NCI-H2227 treated with DMSO at 0.1 percent for 48 hours (cell line): ENCODE measurements around the gene ELK3.
"Not testable (repeated sequence)": the region's sequence is repeated elsewhere in the genome, so short reads cannot be mapped to it uniquely, and the experiment has no call there.

Experiments
- DNase-seq: peaks from one replicate; lab custom pipeline; 2025; lab: John Stamatoyannopoulos, UW

The ELK3 gene

DNA sequence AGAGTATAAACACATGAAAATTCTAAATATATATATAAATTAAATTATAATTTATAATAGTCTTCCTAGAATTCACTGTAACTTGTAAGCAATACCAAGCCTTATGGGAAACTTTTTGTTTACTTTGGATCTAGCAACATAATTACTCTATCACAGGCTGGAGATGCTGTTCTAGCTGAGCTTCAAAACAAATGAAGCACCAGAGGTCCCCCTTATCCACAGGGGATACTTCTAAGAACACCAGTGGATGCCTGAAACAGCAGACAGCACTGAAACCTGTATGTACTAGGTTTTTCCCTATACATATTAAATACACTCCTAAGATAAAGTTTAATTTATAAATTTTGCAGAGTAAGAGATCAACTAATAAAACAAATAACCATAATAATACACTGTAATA lies 109.5 kb downstream of the ELK3 start:
- DNase-seq = no peak

DNA sequence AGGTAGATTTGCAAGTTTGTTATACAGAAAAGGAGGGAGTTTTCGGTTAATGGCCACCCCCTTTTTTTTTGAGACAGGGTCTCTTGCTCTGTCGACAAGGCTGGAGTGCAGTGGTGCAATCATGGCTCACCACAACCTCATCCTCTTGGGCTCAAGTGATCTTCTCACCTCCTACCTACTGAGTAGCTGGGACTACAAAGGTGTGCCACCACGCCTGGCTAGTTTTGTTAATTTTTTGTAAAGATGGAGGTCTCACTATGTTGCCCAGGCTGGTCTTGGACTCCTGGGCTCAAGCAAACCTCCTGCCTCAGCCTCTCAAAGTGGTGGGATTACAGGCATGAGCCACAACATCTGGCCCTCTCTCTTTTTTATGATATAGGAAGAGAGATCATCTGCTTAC lies 111.5 kb downstream of the ELK3 start:
- no peak for DNase-seq

DNA sequence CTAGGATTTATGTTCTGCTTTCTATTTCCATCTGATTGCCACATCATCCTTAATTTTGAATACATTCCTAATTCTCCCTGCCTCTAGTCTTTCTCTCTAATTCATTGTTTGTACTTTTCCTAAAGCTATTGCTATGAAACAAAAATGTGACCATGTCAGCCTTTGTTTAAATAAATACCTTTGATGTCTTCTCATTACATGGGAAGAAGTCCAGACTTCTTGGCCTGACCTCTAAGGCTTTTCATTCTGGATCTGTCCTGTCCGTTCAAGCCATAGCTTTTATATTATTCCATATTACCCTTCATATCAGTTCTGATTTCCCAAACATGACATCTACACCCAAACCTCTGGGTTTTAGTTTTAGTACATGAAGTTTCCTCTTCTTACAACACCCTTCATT lies 114.7 kb downstream of the ELK3 start:
- DNase-seq = no peak

DNA sequence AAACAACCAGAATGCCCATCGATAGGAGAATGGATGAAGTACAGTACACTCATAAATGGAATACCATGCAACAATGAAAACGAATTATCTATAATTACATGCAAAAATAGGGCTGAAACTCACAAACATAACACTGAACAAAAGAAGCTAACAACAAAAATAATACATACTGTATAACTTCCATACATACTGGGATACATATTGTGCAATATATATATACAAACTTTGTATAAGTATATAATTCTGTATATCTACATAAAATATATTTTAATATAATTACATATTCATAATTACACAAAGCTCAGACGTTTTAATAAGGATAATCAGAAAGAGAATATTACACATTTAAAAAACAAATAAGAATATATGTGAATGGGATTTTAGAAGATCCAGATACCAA lies 115.9 kb downstream of the ELK3 start:
- DNase-seq = no peak

DNA sequence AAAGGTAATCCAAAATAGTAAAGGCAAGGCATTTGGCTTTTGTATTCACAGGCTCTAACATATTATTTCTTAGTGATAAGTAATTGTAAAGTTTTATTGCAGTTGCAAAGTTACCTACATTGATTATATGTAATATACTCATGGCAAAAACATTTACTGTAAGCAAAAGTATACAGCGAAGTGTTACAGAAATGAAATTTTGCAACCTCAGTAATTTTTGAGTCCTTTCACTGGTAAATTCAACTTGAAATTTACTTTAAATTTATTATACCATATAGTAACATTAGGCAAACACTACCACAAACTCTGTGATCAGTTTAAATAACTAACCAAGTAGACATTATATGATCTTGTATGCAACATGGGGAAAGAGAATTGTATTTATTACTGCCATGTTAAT lies 117.0 kb downstream of the ELK3 start:
- no peak for DNase-seq

DNA sequence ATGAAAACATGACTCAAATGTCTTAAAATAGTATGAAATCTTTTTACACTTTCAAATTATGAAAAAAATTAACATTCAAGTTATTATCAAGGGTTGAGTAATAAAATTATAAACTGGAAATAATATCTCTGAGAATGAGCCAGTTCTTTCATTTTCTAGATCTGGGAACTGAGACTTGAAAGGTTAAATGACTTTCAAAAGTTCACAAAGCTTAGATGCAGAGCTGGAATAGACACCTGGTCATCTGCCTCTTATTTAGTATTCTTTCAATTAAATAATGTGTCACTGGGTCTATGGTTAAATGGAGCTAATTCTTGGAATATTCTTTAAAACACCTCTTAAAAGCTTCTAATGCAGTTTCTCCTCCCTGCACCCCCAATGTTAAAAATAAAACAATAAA lies 119.4 kb downstream of the ELK3 start:
- no peak for DNase-seq

DNA sequence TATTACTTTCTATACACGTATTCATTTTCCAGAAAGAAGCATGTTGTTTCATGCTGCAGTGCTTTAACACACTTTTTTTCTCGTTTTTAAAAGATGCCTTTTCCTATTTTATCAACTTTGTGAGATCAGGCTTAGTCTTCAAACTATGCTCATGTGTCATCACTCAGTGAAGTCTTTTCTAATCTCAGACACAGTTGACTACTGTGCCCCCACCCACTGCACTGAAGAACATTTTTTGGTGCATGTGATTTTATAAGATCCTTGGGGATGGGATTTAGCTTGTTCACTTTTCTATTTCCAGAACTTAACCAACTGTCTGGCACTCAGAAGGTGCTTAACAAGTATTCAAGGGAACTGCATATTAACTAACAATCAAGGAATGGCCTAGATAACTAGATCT lies 120.5 kb downstream of the ELK3 start:
- DNase-seq = no peak

DNA sequence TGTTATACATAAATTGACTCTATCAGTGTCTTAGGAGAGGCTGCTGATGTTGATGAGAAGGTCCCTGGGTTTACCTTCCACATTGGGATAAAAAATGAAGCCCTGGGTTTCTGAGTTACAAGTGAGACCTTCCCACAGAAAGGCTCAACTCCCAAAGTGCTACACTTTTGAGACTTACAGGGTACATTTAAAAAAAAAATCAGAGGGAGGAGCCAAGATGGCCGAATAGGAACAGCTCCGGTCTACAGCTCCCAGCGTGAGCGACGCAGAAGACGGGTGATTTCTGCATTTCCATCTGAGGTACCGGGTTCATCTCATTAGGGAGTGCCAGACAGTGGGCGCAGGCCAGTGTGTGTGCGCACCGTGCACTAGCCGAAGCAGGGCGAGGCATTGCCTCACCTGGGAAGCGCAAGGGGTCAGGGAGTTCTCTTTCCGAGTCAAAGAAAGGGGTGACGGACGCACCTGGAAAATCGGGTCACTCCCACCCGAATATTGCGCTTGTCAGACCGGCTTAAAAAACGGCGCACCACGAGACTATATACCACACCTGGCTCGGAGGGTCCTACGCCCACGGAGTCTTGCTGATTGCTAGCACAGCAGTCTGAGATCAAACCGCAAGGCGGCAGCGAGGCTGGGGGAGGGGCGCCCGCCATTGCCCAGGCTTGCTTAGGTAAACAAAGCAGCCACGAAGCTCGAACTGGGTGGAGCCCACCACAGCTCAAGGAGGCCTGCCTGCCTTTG lies 121.7 kb downstream of the ELK3 start:
- DNase-seq = peak; percentile 21

DNA sequence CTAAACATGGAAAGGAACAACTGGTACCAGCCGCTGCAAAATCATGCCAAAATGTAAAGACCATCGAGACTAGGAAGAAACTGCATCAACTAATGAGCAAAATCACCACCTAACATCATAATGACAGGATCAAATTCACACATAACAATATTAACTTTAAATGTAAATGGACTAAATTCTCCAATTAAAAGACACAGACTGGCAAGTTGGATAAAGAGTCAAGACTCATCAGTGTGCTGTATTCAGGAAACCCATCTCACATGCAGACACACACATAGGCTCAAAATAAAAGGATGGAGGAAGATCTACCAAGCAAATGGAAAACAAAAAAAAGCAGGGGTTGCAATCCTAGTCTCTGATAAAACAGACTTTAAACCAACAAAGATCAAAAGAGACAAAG lies 123.6 kb downstream of the ELK3 start:
- DNase-seq = not testable (repeated sequence)
